Stimulated activated CD8-positive, alpha-beta memory T cell treated with anti-CD3 and anti-CD28 coated beads, Interleukin-15, amount 100 ng/mL, for 1 hour (primary cell): ENCODE results near the gene SFSWAP.

ENCODE experiments used
- DNase-seq: peaks from one replicate; pipeline ENCODE4 v3.0.0-alpha.2; 2020; ENCODE audit warnings: low read depth

Gene SFSWAP

GRCh38 chr12:131816495-131816894 is 105.6 kb downstream of the SFSWAP start:
- no peak for DNase-seq

GRCh38 chr12:131817241-131817640 is 106.4 kb downstream of the SFSWAP start:
- no peak for DNase-seq

- no peak for DNase-seq
Observed at GRCh38 chr12:131818821-131819585, 108.1 kb downstream of the SFSWAP start.

GRCh38 chr12:131824450-131824849 is 113.6 kb downstream of the SFSWAP start:
- no peak for DNase-seq

GRCh38 chr12:131825146-131825892 is 114.4 kb downstream of the SFSWAP start:
- DNase-seq = no peak

- no peak for DNase-seq
Observed at GRCh38 chr12:131826097-131826928, 115.4 kb downstream of the SFSWAP start.

- DNase-seq = no peak
Observed at GRCh38 chr12:131827961-131828534, 117.2 kb downstream of the SFSWAP start, which contains the start of gene MMP17. TSS of gene MMP17 (plus strand) at chr12:131828393. CDS start at chr12:131828495, 102 bp downstream.

GRCh38 chr12:131828671-131829355 is 117.9 kb downstream of the SFSWAP start:
- no peak for DNase-seq

- no peak for DNase-seq
Observed at GRCh38 chr12:131829356-131829747, 118.5 kb downstream of the SFSWAP start.

GRCh38 chr12:131829791-131830334 is 119.0 kb downstream of the SFSWAP start:
- no peak for DNase-seq

- DNase-seq = no peak
Observed at GRCh38 chr12:131830335-131830913, 119.5 kb downstream of the SFSWAP start.

- DNase-seq = no peak
Observed at GRCh38 chr12:131830914-131831571, 120.2 kb downstream of the SFSWAP start.

GRCh38 chr12:131831635-131832041 is 120.7 kb downstream of the SFSWAP start:
- no peak for DNase-seq

- DNase-seq = no peak
Observed at GRCh38 chr12:131832321-131833231, 121.7 kb downstream of the SFSWAP start.

- DNase-seq = no peak
Observed at GRCh38 chr12:131833288-131833895, 122.5 kb downstream of the SFSWAP start.

- no peak for DNase-seq
Observed at GRCh38 chr12:131833896-131834641, 123.2 kb downstream of the SFSWAP start.

- DNase-seq = no peak
Observed at GRCh38 chr12:131834798-131835615, 124.1 kb downstream of the SFSWAP start.
